PC-9 (cell line): ENCODE data around the gene NOCT. TPM values are rescaled to one million over a fixed set of nuclear protein-coding genes. Genes with fewer than 3 reads are reported as not detected.

Source experiments
- BruUV-seq: library from RNA; stranded (reverse); fragments of 400-500 nt; replicated peaks from 2 replicates; lab custom pipeline; 2021; lab: Mats Ljungman, UMichigan
- CTCF ChIA-PET: fragments of 300-600 bp; sonication (Branson Sonifier 250); formaldehyde crosslinking; loops from one replicate; lab custom pipeline; 2022; ENCODE audit warnings: antibody characterized with exemption; lab: Charles Lee
- POLR2A ChIA-PET: fragments of 300-600 bp; sonication (Branson Sonifier 250); formaldehyde crosslinking; loops from one replicate; lab custom pipeline; 2022; ENCODE audit warnings: antibody characterized with exemption; ENCODE audit not compliant: unreplicated experiment; lab: Charles Lee
- DNase-seq, 2 experiments: peaks; one replicate each; pipeline versions ENCODE4 v3.0.0 to v3.0.0-alpha.2; 2015 to 2022; ENCODE audit warnings: mixed read lengths in 1 of 2
- H2AFZ ChIP-seq: fragments of 200-600 bp; sonication (generic); 2 replicates; pipeline ENCODE4 v1.8.1; 2017; ENCODE audit warnings: antibody characterized with exemption
- H3F3A ChIP-seq: fragments of 200-600 bp; sonication (generic); 2 replicates; pipeline ENCODE4 v1.8.1; 2017; ENCODE audit warnings: antibody characterized with exemption, mild to moderate bottlenecking, low read depth; ENCODE audit not compliant: insufficient read depth
- H3K27ac ChIP-seq: fragments of 200-600 bp; sonication (generic); 2 replicates; pipeline ENCODE4 v1.6.1; 2016; ENCODE audit warnings: mixed run types
- H3K27me3 ChIP-seq: fragments of 200-600 bp; sonication (generic); 2 replicates; pipeline ENCODE4 v1.6.1; 2016; ENCODE audit warnings: low read depth, mixed run types; ENCODE audit not compliant: insufficient read depth
- H3K36me3 ChIP-seq: fragments of 200-600 bp; sonication (generic); 2 replicates; pipeline ENCODE4 v1.6.1; 2016; ENCODE audit warnings: low read depth, mixed run types
- H3K4me1 ChIP-seq: fragments of 200-600 bp; sonication (generic); replicated peaks from 2 replicates; pipeline ENCODE4 v1.6.1; 2016; ENCODE audit warnings: mixed run types; ENCODE audit not compliant: insufficient read depth
- H3K4me2 ChIP-seq: fragments of 200-600 bp; sonication (generic); 2 replicates; pipeline ENCODE4 v1.6.1; 2017; ENCODE audit warnings: mixed run types
- H3K4me3 ChIP-seq: fragments of 200-600 bp; sonication (generic); 2 replicates; pipeline ENCODE4 v1.6.1; 2016; ENCODE audit warnings: mixed run types
- H3K79me2 ChIP-seq: fragments of 200-600 bp; sonication (generic); 2 replicates; pipeline ENCODE4 v1.6.1; 2017; ENCODE audit warnings: low read depth, mixed run types
- H3K9me2 ChIP-seq: fragments of 200-600 bp; sonication (generic); 2 replicates; pipeline ENCODE4 v1.8.1; 2017; ENCODE audit warnings: mild to moderate bottlenecking; ENCODE audit not compliant: insufficient read depth
- H3K9me3 ChIP-seq: fragments of 200-600 bp; sonication (generic); 2 replicates; pipeline ENCODE4 v1.8.1; 2016; ENCODE audit warnings: low read depth; ENCODE audit not compliant: insufficient read depth
- H4K20me1 ChIP-seq: fragments of 200-600 bp; sonication (generic); 2 replicates; pipeline ENCODE4 v1.8.1; 2017; ENCODE audit not compliant: insufficient read depth
- EZH2 ChIP-seq: fragments of 200-600 bp; sonication (generic); IDR thresholded peaks from 2 replicates; pipeline ENCODE4 v1.8.0; 2017; ENCODE audit warnings: antibody characterized with exemption, low read depth
- intact Hi-C: fragments of 100-400 bp; cut with micrococcal nuclease; formaldehyde crosslinking; loops from one replicate; pipeline ENCODE4 v1.10.0; 2022; ENCODE audit not compliant: unreplicated experiment
- total RNA-seq: library from RNA; stranded (reverse); gene quantifications from 2 replicates; pipeline ENCODE4 v1.2.3, GENCODE V29; 2021
- TF ChIP-seq, protein P1 (sequence below): fragments of 200-600 bp; sonication (generic); conservative IDR thresholded peaks from 2 replicates; pipeline ENCODE4 v1.6.1; 2017; ENCODE audit warnings: mixed run types, antibody characterized with exemption, mild to moderate bottlenecking, moderate library complexity

Gene NOCT
- total RNA-seq, 1 experiment from 2014 or later = 6.8 TPM

GRCh38 chr4:139048026-139048425, 32.4 kb downstream of the NOCT start:
- no TSS peak for BruUV-seq
- Histone ChIP-seq H3K36me3 (no peaks in the 10 kb centered on the region; the same call in 1 of the 2 replicates), H3K4me3 (no peak overlapping the region), H3K9me3 (no peaks in the 10 kb centered on the region), H3K27me3 (no peaks in the 10 kb centered on the region), H3K27ac (no peak overlapping the region), H3K79me2 (no peaks in the 10 kb centered on the region), H3K9me2 (no peaks in the 10 kb centered on the region), H3K4me2 (no peak overlapping the region), H2AFZ (no peak overlapping the region), H3F3A (no peaks in the 10 kb centered on the region), H4K20me1 (no peaks in the 10 kb centered on the region), H3K4me1 (no peaks in the 10 kb centered on the region)
- intact Hi-C loops = no loop called here
- DNase-seq = no peak
- TF ChIP-seq, protein P1, sequence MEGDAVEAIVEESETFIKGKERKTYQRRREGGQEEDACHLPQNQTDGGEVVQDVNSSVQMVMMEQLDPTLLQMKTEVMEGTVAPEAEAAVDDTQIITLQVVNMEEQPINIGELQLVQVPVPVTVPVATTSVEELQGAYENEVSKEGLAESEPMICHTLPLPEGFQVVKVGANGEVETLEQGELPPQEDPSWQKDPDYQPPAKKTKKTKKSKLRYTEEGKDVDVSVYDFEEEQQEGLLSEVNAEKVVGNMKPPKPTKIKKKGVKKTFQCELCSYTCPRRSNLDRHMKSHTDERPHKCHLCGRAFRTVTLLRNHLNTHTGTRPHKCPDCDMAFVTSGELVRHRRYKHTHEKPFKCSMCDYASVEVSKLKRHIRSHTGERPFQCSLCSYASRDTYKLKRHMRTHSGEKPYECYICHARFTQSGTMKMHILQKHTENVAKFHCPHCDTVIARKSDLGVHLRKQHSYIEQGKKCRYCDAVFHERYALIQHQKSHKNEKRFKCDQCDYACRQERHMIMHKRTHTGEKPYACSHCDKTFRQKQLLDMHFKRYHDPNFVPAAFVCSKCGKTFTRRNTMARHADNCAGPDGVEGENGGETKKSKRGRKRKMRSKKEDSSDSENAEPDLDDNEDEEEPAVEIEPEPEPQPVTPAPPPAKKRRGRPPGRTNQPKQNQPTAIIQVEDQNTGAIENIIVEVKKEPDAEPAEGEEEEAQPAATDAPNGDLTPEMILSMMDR = no peak
- TF ChIP-seq EZH2 = no peak
- POLR2A ChIA-PET = no interaction called here
- CTCF ChIA-PET = no interaction called here

- ChIA-PET POLR2A (no interaction called here), CTCF (no interaction called here)
- BruUV-seq = no TSS peak
- no peak overlapping the region for H3K4me2 ChIP-seq
- H3K27ac ChIP-seq = no peak overlapping the region
- peaks cover 12% of the 10 kb centered on the region for H3K4me1 ChIP-seq
- H3K9me2 ChIP-seq = no peaks in the 10 kb centered on the region
- intact Hi-C loops = no loop called here
- 0 out of 2 replicates have a peak, but pooled peaks cover 7% of the 10 kb centered on the region for H3K79me2 ChIP-seq
- H3F3A ChIP-seq = 0 out of 2 replicates have a peak, but pooled peaks cover under 1% of the 10 kb centered on the region
- no peak for DNase-seq
- no peaks in the 10 kb centered on the region for H3K27me3 ChIP-seq
- no peak overlapping the region for H2AFZ ChIP-seq
- no peaks in the 10 kb centered on the region for H3K9me3 ChIP-seq
- no peaks in the 10 kb centered on the region; the same call in 1 of the 2 replicates for H3K36me3 ChIP-seq
- no peak overlapping the region for H3K4me3 ChIP-seq
- H4K20me1 ChIP-seq = no peaks in the 10 kb centered on the region
- no peak for TF ChIP-seq EZH2
- TF ChIP-seq, protein P1 = no peak
These were observed 34.9 kb downstream of the NOCT start for GRCh38 chr4:139050446-139050845.

DNA sequence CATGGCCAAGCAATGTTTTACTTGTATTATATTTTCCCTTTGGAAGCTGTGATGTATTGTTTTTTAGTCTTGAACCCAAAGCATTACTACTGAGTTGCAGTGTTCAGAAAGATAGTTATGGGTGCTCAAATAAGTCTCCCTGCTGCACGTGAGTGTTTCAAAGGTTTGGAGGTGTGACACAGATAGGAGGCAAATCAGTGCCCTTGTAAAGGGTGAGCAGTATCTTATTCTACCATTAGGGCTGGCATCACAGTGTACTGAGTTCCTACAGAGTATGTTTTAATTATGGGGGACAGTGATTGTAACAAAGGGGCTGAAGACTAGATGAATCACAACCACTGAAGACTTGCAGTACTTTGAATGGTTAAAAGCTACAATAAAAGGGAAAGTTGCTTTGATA, 38.3 kb downstream of the NOCT start:
- H3K4me2 ChIP-seq = no peak overlapping the region
- BruUV-seq = no TSS peak
- 0 out of 2 replicates have a peak, but pooled peaks cover 3% of the 10 kb centered on the region for H3K36me3 ChIP-seq
- H3K27me3 ChIP-seq = no peaks in the 10 kb centered on the region
- no peak overlapping the region for H3K4me3 ChIP-seq
- intact Hi-C loops = no loop called here
- POLR2A ChIA-PET = interaction anchor here (0.6 kb wide), 1 partner anchor 38 kb away, joined by 3 read pairs; the partner anchor contains the start of gene NOCT
- H3K9me2 ChIP-seq = no peaks in the 10 kb centered on the region
- TF ChIP-seq EZH2 = no peak
- TF ChIP-seq, protein P1 = no peak
- H3K9me3 ChIP-seq = no peaks in the 10 kb centered on the region
- no peak for DNase-seq
- H3K79me2 ChIP-seq = 0 out of 2 replicates have a peak, but pooled peaks cover 7% of the 10 kb centered on the region
- H3K4me1 ChIP-seq = peaks cover 25% of the 10 kb centered on the region
- CTCF ChIA-PET = no interaction called here
- no peaks in the 10 kb centered on the region for H4K20me1 ChIP-seq
- peaks cover 3% of the 10 kb centered on the region; the same call in 1 of the 2 replicates for H3F3A ChIP-seq
- H3K27ac ChIP-seq = no peak overlapping the region
- H2AFZ ChIP-seq = no peak overlapping the region
